ENCODE measurements around the gene CYTH3.

Gene CYTH3

GRCh38 chr7:6181136-6181535, 91.3 kb downstream of the CYTH3 start:
- ATAC-seq: no peak
- H3K4me3 Mint-ChIP-seq: no peak overlapping the region
- no peaks in the 10 kb centered on the region for H3K9me3 Mint-ChIP-seq
- no peak overlapping the region for H3K27ac Mint-ChIP-seq
- H3K4me1 Mint-ChIP-seq: no peaks in the 10 kb centered on the region
- no peaks in the 10 kb centered on the region for H3K27me3 Mint-ChIP-seq
- peaks cover 2% of the 10 kb centered on the region for H3K36me3 Mint-ChIP-seq

GRCh38 chr7:6180344-6180725, 92.1 kb downstream of the CYTH3 start:
- H3K27ac Mint-ChIP-seq: no peak overlapping the region

DNA sequence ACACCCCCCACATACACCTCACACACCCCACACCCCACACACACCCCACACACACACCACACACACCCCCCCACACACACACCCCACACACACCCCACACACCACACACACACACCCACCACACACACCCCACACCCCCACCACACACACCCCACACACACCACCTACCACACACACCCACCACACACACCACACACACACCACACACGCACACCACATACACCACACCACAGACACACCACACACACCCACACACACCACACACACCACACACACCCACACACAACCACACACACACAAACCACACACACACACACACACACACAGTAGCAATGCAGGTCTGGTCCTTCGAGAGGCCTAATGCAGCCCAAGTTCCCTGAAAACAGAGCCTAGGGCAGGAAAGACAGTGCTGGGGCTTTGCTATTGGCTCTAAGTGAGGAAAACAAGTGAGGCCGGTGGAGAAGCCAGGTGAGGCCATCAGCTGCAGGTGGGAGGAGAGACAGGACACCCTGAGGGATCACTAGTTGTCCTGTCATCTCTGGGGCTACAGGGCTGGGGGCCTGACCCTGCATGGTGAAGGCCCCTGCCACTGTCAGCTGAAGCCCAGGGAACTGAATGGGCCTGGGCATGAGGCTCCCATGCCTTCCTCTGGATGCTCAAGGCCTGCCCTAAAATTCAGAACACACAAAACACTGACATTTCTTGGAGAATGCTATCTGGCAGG, 92.6 kb downstream of the CYTH3 start:
- no peaks in the 10 kb centered on the region for H3K9me3 Mint-ChIP-seq
- H3K27me3 Mint-ChIP-seq: no peaks in the 10 kb centered on the region
- no peak overlapping the region for H3K27ac Mint-ChIP-seq
- ATAC-seq: peak; percentile 36
- H3K4me1 Mint-ChIP-seq: no peaks in the 10 kb centered on the region
- no peaks in the 10 kb centered on the region for H3K36me3 Mint-ChIP-seq
- no peak overlapping the region for H3K4me3 Mint-ChIP-seq

More at GRCh38 chr7:6180344-6180725, 92.1 kb downstream of the CYTH3 start:
- Mint-ChIP-seq H3K27me3 (no peaks in the 10 kb centered on the region), H3K4me1 (no peaks in the 10 kb centered on the region), H3K36me3 (no peaks in the 10 kb centered on the region), H3K9me3 (no peaks in the 10 kb centered on the region), H3K4me3 (no peak overlapping the region)
- ATAC-seq: no peak

- Mint-ChIP-seq H3K4me3 (no peak overlapping the region), H3K36me3 (no peaks in the 10 kb centered on the region), H3K4me1 (no peaks in the 10 kb centered on the region), H3K9me3 (no peaks in the 10 kb centered on the region), H3K27me3 (no peaks in the 10 kb centered on the region), H3K27ac (no peak overlapping the region)
- ATAC-seq: no peak
These were observed 94.0 kb downstream of the CYTH3 start for GRCh38 chr7:6178298-6179029.

DNA sequence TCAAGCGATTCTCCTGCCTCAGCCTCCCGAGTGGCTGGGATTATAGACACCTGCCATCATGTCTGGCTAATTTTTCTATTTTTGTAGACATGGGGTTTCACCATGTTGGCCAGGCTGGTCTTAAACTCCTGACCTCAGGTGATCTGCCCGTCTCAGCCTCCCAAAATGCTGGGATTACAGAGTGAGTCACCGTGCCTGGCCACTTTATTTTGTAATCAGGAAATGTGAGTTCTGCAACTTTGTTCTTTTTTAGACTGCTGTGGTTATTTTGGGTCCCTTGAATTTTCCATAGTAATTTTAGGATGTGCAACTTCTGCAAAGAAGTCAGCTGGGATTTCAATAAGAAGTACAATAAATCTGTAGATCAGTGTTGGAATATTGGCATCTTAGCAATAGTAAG, 96.8 kb downstream of the CYTH3 start:
- no peak overlapping the region for H3K27ac Mint-ChIP-seq
- H3K9me3 Mint-ChIP-seq: no peaks in the 10 kb centered on the region
- no peaks in the 10 kb centered on the region for H3K4me1 Mint-ChIP-seq
- H3K36me3 Mint-ChIP-seq: peaks cover 4% of the 10 kb centered on the region
- no peaks in the 10 kb centered on the region for H3K27me3 Mint-ChIP-seq
- ATAC-seq: no peak
- H3K4me3 Mint-ChIP-seq: no peak overlapping the region

GRCh38 chr7:6172910-6173295, 99.5 kb downstream of the CYTH3 start:
- H3K36me3 Mint-ChIP-seq: peaks cover 11% of the 10 kb centered on the region
- no peaks in the 10 kb centered on the region for H3K9me3 Mint-ChIP-seq
- H3K4me1 Mint-ChIP-seq: peaks cover 5% of the 10 kb centered on the region
- no peak overlapping the region for H3K4me3 Mint-ChIP-seq
- H3K27ac Mint-ChIP-seq: no peak overlapping the region
- ATAC-seq: no peak
- no peaks in the 10 kb centered on the region for H3K27me3 Mint-ChIP-seq

- Mint-ChIP-seq H3K36me3 (peaks cover 11% of the 10 kb centered on the region), H3K27ac (no peak overlapping the region), H3K27me3 (no peaks in the 10 kb centered on the region), H3K4me1 (peaks cover 5% of the 10 kb centered on the region), H3K9me3 (no peaks in the 10 kb centered on the region), H3K4me3 (no peak overlapping the region)
- ATAC-seq: no peak
These were observed 100.1 kb downstream of the CYTH3 start for GRCh38 chr7:6172224-6172909.

GRCh38 chr7:6171532-6172223, 100.7 kb downstream of the CYTH3 start:
- Mint-ChIP-seq H3K4me1 (peaks cover 11% of the 10 kb centered on the region), H3K27ac (no peak overlapping the region), H3K9me3 (no peaks in the 10 kb centered on the region), H3K36me3 (peaks cover 11% of the 10 kb centered on the region), H3K4me3 (no peak overlapping the region), H3K27me3 (no peaks in the 10 kb centered on the region)
- ATAC-seq: no peak

- peaks cover 14% of the 10 kb centered on the region for H3K4me1 Mint-ChIP-seq
- H3K4me3 Mint-ChIP-seq: peak overlapping the region; percentile 18
- no peaks in the 10 kb centered on the region for H3K9me3 Mint-ChIP-seq
- no peak for ATAC-seq
- H3K27me3 Mint-ChIP-seq: no peaks in the 10 kb centered on the region
- H3K27ac Mint-ChIP-seq: no peak overlapping the region
- H3K36me3 Mint-ChIP-seq: peaks cover 11% of the 10 kb centered on the region
These were observed 101.6 kb downstream of the CYTH3 start for GRCh38 chr7:6170571-6171531.

GRCh38 chr7:6169805-6170520, 102.5 kb downstream of the CYTH3 start:
- ATAC-seq: no peak
- Mint-ChIP-seq H3K4me3 (peak overlapping the region; percentile 18), H3K4me1 (peaks cover 14% of the 10 kb centered on the region), H3K27ac (no peak overlapping the region), H3K27me3 (no peaks in the 10 kb centered on the region), H3K9me3 (no peaks in the 10 kb centered on the region), H3K36me3 (peaks cover 11% of the 10 kb centered on the region)

DNA sequence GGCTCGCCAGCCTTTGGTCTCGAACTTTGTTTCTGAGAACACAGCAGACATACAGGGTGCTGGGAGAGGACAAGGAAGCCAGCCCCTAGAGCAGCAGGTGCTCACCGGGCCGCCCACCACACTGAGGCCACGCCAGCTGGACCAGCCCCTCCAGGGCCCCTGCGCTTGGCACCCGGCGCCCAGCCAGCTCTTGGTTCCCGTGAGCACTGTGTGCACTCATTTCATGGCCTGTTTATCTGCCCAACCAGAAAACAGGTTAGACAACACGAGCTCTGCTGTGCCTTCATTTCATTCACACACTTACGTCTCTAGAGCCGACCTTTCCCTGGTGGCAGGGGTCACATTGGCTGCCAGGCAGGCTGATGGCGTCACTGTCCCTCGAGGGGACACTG, 104.0 kb downstream of the CYTH3 start:
- H3K36me3 Mint-ChIP-seq: peaks cover 11% of the 10 kb centered on the region
- H3K4me3 Mint-ChIP-seq: no peak overlapping the region
- peaks cover 14% of the 10 kb centered on the region for H3K4me1 Mint-ChIP-seq
- H3K27ac Mint-ChIP-seq: no peak overlapping the region
- H3K9me3 Mint-ChIP-seq: no peaks in the 10 kb centered on the region
- H3K27me3 Mint-ChIP-seq: no peaks in the 10 kb centered on the region
- ATAC-seq: no peak

- Mint-ChIP-seq H3K27ac (no peak overlapping the region), H3K4me3 (no peak overlapping the region), H3K27me3 (no peaks in the 10 kb centered on the region), H3K4me1 (peaks cover 14% of the 10 kb centered on the region), H3K9me3 (no peaks in the 10 kb centered on the region), H3K36me3 (peaks cover 11% of the 10 kb centered on the region)
- no peak for ATAC-seq
These were observed 104.6 kb downstream of the CYTH3 start for GRCh38 chr7:6167587-6168476.

DNA sequence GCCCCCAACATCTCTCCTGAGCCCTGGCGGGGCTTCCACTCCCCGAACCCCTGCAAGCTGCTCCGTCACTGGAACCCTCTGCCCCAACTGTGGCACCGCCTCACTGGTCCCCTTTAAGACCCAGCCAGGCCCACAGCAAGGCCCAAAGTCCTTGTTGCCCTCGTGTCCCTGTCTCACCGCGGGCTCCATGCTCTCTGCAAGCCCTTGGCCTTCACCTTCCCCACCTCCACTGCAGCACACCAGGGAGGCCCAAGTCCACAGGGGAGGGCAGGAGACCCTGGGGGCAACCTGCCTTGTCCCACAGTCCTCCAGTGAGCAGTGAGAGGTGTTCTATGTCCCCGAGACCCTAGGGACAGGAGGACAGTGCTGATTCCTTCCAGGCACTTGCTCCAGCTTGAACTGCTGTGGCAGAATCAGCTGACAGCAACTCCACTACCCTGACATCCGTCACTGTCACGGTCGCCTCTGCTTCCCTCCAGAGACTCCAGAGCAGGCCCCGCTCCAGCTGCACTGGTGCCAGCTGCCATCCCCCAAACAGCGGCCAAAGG, 105.3 kb downstream of the CYTH3 start:
- Mint-ChIP-seq H3K36me3 (peaks cover 10% of the 10 kb centered on the region), H3K27ac (peak overlapping the region; percentile 27)
- no peak for ATAC-seq

More for the DNA sequence above, 105.3 kb downstream of the CYTH3 start:
- Mint-ChIP-seq H3K4me3 (no peak overlapping the region), H3K4me1 (peaks cover 14% of the 10 kb centered on the region), H3K27me3 (no peaks in the 10 kb centered on the region), H3K9me3 (no peaks in the 10 kb centered on the region)

Measured in stimulated activated memory B cell treated with anti-CD40 and anti-IgM and Interleukin-4, amounts not matched to agents 10 μg/mL and 1 μg/mL and 100 μg/mL, for 72 hours (primary cell).